PC-3 (cell line): ENCODE data around the gene SDK1. TPM values are rescaled to one million over a fixed set of nuclear protein-coding genes. Genes with fewer than 3 reads are reported as not detected.

Experiments
- ATAC-seq: fragments of 200-7000 bp; cut with Tn5 transposase; 2 replicates; pipeline ENCODE4 v1.9.1; 2020; ENCODE audit warnings: mild to moderate bottlenecking, moderate library complexity
- BruUV-seq: library from RNA; stranded (reverse); fragments of 400-500 nt; replicated peaks from 2 replicates; lab custom pipeline; 2021; lab: Mats Ljungman, UMichigan
- CTCF ChIA-PET: fragments of 300-600 bp; sonication (Branson Sonifier 250); formaldehyde crosslinking; loops from one replicate; lab custom pipeline; 2022; ENCODE audit warnings: antibody characterized with exemption; lab: Charles Lee
- POLR2A ChIA-PET: fragments of 300-600 bp; sonication (Branson Sonifier 250); formaldehyde crosslinking; loops from one replicate; lab custom pipeline; 2022; ENCODE audit warnings: antibody characterized with exemption; ENCODE audit not compliant: unreplicated experiment; lab: Charles Lee
- DNase-seq: peaks from one replicate; pipeline ENCODE4 v3.0.0-alpha.2; 2015
- H2AFZ ChIP-seq: fragments of 300-600 bp; sonication (generic); 2 replicates; pipeline ENCODE4 v1.6.0; 2016; ENCODE audit warnings: antibody characterized with exemption, low read length
- H3F3A ChIP-seq: fragments of 300-600 bp; sonication (generic); one replicate; pipeline ENCODE4 v1.6.0; 2017; ENCODE audit warnings: antibody characterized with exemption, low read length, control low read depth, mild to moderate bottlenecking; ENCODE audit not compliant: unreplicated experiment
- H3K27ac ChIP-seq: fragments of 300-600 bp; sonication (generic); 2 replicates; pipeline ENCODE4 v1.5.1; 2016; ENCODE audit warnings: mild to moderate bottlenecking, low read length
- H3K27me3 ChIP-seq: fragments of 300-600 bp; sonication (generic); 2 replicates; pipeline ENCODE4 v1.6.1; 2016; ENCODE audit warnings: low read length, mixed read lengths
- H3K36me3 ChIP-seq: fragments of 300-600 bp; sonication (generic); 2 replicates; pipeline ENCODE4 v1.6.1; 2016; ENCODE audit warnings: low read depth, mixed run types, low read length, mixed read lengths
- H3K4me1 ChIP-seq: fragments of 300-600 bp; sonication (generic); 2 replicates; pipeline ENCODE4 v1.5.1; 2016; ENCODE audit warnings: low read length; ENCODE audit not compliant: insufficient read depth
- H3K4me2 ChIP-seq: fragments of 300-600 bp; sonication (generic); 2 replicates; pipeline ENCODE4 v1.6.0; 2016; ENCODE audit warnings: low read length
- H3K4me3 ChIP-seq: fragments of 300-600 bp; sonication (generic); 2 replicates; pipeline ENCODE4 v1.5.1; 2016; ENCODE audit warnings: mild to moderate bottlenecking, low read length, mixed read lengths
- H3K79me2 ChIP-seq: fragments of 300-600 bp; sonication (generic); 2 replicates; pipeline ENCODE4 v1.6.1; 2017; ENCODE audit warnings: low read length, mixed read lengths
- H3K9ac ChIP-seq: fragments of 300-600 bp; sonication (generic); 2 replicates; pipeline ENCODE4 v1.6.0; 2016; ENCODE audit warnings: mild to moderate bottlenecking, low read length
- H3K9me2 ChIP-seq: fragments of 300-600 bp; sonication (generic); replicated peaks from 2 replicates; pipeline ENCODE4 v1.6.1; 2016; ENCODE audit warnings: mixed run types, low read length, mixed read lengths
- H3K9me3 ChIP-seq: fragments of 300-600 bp; sonication (generic); 2 replicates; pipeline ENCODE4 v1.6.1; 2016; ENCODE audit warnings: low read length, mixed read lengths
- H4K20me1 ChIP-seq: fragments of 300-600 bp; sonication (generic); 2 replicates; pipeline ENCODE4 v1.6.1; 2016; ENCODE audit warnings: low read length, mixed read lengths
- EZH2 ChIP-seq: fragments of 300-600 bp; sonication (generic); IDR thresholded peaks from one replicate; pipeline ENCODE4 v1.6.1; 2017; ENCODE audit warnings: antibody characterized with exemption, mild to moderate bottlenecking, low read length; ENCODE audit not compliant: unreplicated experiment
- EZH2phosphoT487 ChIP-seq: fragments of 300-600 bp; sonication (generic); IDR thresholded peaks from 2 replicates; pipeline ENCODE4 v1.6.1; 2018; ENCODE audit warnings: mild to moderate bottlenecking, antibody characterized with exemption, low read length, borderline replicate concordance
- intact Hi-C: fragments of 100-400 bp; cut with micrococcal nuclease; formaldehyde crosslinking; loops from 2 replicates; pipeline ENCODE4 v1.9.0; 2023
- total RNA-seq: library from RNA; depleted of rRNA; stranded (reverse); fragments of >200 nt; gene quantifications from 2 replicates; pipeline ENCODE4 v1.2.3, GENCODE V29; 2014
- TF ChIP-seq, protein P1 (sequence below): fragments of 300-600 bp; sonication (generic); conservative IDR thresholded peaks from 2 replicates; pipeline ENCODE4 v1.5.1; 2017; ENCODE audit warnings: antibody characterized with exemption, low read depth, mild to moderate bottlenecking, low read length

The SDK1 gene
- total RNA-seq, 1 experiment from 2014 or later = 2.8 TPM

DNA sequence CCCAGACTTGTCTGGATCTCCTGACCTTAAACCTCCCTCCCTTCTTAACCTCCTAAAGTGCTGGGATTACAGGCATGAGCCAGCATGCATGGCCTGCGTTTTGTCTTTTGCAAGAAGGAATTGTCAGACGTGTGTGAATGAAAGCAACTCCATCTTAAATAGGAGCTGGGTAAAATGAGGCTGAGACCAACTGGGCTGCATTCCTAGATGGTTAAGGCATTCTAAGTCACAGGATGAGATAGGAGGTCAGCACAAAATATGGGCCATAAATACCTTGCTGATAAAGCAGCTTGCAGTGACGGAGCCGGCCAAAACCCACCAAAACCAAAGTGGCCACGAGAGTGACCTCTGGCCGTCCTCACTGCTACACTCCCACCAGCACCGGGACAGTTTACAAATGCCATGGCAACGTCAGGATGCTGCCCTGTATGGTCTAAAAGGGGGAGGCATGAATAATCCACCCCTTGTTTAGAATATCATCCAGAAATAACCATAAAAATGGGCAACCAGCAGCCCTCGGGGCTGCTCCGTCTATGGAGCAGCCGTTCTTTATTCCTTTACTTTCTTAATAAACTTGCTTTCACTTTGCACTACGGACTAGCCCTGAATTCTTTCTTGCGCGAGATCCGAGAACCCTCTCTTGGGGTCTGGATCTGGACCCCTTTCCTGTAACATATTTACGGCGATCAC, 41.2 kb upstream of the SDK1 start:
- no peak overlapping the region for H3K4me2 ChIP-seq
- intact Hi-C loops = no loop called here
- H3K27ac ChIP-seq = no peak overlapping the region
- peaks cover 5% of the 10 kb centered on the region; the same call in 1 of the 2 replicates for H3K27me3 ChIP-seq
- no peak for ATAC-seq
- no peaks in the 10 kb centered on the region for H3K9me3 ChIP-seq
- ChIA-PET POLR2A (no interaction called here), CTCF (no interaction called here)
- H4K20me1 ChIP-seq = no peaks in the 10 kb centered on the region
- no peaks in the 10 kb centered on the region for H3K9me2 ChIP-seq
- no peak overlapping the region for H2AFZ ChIP-seq
- BruUV-seq = no TSS peak
- H3K79me2 ChIP-seq = no peaks in the 10 kb centered on the region
- no peak overlapping the region for H3K9ac ChIP-seq
- DNase-seq = no peak
- no peaks in the 10 kb centered on the region for H3F3A ChIP-seq
- H3K36me3 ChIP-seq = no peaks in the 10 kb centered on the region
- no peaks in the 10 kb centered on the region for H3K4me1 ChIP-seq
- TF ChIP-seq EZH2phosphoT487 (no peak), EZH2 (no peak)
- TF ChIP-seq, protein P1, sequence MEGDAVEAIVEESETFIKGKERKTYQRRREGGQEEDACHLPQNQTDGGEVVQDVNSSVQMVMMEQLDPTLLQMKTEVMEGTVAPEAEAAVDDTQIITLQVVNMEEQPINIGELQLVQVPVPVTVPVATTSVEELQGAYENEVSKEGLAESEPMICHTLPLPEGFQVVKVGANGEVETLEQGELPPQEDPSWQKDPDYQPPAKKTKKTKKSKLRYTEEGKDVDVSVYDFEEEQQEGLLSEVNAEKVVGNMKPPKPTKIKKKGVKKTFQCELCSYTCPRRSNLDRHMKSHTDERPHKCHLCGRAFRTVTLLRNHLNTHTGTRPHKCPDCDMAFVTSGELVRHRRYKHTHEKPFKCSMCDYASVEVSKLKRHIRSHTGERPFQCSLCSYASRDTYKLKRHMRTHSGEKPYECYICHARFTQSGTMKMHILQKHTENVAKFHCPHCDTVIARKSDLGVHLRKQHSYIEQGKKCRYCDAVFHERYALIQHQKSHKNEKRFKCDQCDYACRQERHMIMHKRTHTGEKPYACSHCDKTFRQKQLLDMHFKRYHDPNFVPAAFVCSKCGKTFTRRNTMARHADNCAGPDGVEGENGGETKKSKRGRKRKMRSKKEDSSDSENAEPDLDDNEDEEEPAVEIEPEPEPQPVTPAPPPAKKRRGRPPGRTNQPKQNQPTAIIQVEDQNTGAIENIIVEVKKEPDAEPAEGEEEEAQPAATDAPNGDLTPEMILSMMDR = no peak
- no peak overlapping the region for H3K4me3 ChIP-seq

DNA sequence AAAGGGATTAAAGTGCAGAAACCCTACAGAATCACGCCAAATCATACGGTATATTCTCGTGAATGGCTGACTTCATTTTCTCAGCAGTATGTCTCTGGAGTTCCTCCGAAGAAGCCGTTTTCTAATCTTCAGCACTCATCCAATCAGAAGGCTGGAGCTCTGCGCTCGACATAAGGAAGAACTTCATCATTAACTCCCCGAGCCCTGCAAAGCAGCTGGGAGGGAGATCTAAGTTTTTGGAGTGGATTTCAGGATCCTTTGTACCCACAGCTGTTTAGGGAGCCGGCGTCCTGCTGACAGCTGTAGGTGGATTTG, 40.7 kb upstream of the SDK1 start:
- POLR2A ChIA-PET = no interaction called here
- H3K4me2 ChIP-seq = no peak overlapping the region
- no peak for ATAC-seq

More for the DNA sequence above, 40.7 kb upstream of the SDK1 start:
- DNase-seq = no peak
- Histone ChIP-seq H3K27ac (no peak overlapping the region), H2AFZ (no peak overlapping the region), H3K27me3 (peaks cover 9% of the 10 kb centered on the region; the same call in 1 of the 2 replicates), H3K9ac (no peak overlapping the region), H3F3A (no peaks in the 10 kb centered on the region), H3K36me3 (no peaks in the 10 kb centered on the region), H3K9me2 (no peaks in the 10 kb centered on the region), H3K79me2 (no peaks in the 10 kb centered on the region), H3K4me3 (no peak overlapping the region), H4K20me1 (no peaks in the 10 kb centered on the region), H3K4me1 (no peaks in the 10 kb centered on the region), H3K9me3 (no peaks in the 10 kb centered on the region)
- TF ChIP-seq EZH2phosphoT487 (no peak), EZH2 (no peak)
- TF ChIP-seq, protein P1 = no peak
- intact Hi-C loops = no loop called here
- CTCF ChIA-PET = no interaction called here
- BruUV-seq = no TSS peak
